Tibial artery (tissue), 4 donors: Measurements from ENCODE around the gene KAT5.
A peak's percentile ranks its signal among the peaks of the same experiment; 100 is the strongest.

Experiments used
- DNase-seq, 2 donors: peaks; one replicate each; pipeline ENCODE4 v3.0.0-alpha.2; 2019
- H3K27ac ChIP-seq, 2 donors: fragments of 200-600 bp; sonication (generic) in 1 of 2; 1 replicate in 1 of 2; 2 replicates in 1 of 2; pipeline ENCODE4 v1.5.1; 2018 to 2019; ENCODE audit warnings: mild to moderate bottlenecking in 1 of 2
- H3K27me3 ChIP-seq, 2 donors: fragments of 200-600 bp; sonication (generic) in 1 of 2; one replicate each; pipeline versions ENCODE4 v1.5.1 to v1.6.0; 2016 to 2019
- H3K36me3 ChIP-seq, 3 donors: fragments of 200-600 bp; sonication (generic) in 2 of 3; one replicate each; pipeline ENCODE4 v1.5.1; 2016 to 2019; ENCODE audit warnings: mild to moderate bottlenecking in 2 of 3
- H3K4me1 ChIP-seq, 4 donors: fragments of 200-600 bp; sonication (generic) in 2 of 4; 1 replicate in 3 of 4; 2 replicates in 1 of 4; pipeline ENCODE4 v1.5.1; 2016 to 2019
- H3K4me3 ChIP-seq, 2 donors: fragments of 200-600 bp; sonication (generic) in 1 of 2; 1 replicate in 1 of 2; 2 replicates in 1 of 2; pipeline ENCODE4 v1.5.1; 2018 to 2019; ENCODE audit warnings: mild to moderate bottlenecking in 2 of 2
- H3K9me3 ChIP-seq, 3 donors: fragments of 200-600 bp; sonication (generic) in 1 of 3; one replicate each; pipeline ENCODE4 v1.5.1; 2016 to 2019
- intact Hi-C: fragments of 100-400 bp; cut with DNase I; formaldehyde crosslinking; loops from one replicate; pipeline ENCODE4 v1.15.0; 2023; ENCODE audit warnings: low total_unique reads
- TF ChIP-seq, protein P1 (sequence below), 2 experiments: fragments of 200-600 bp in 1 of 2; fragments of 450-650 bp in 1 of 2; IDR thresholded peaks; one replicate each; pipeline ENCODE4 v1.5.1; 2017 to 2019; ENCODE audit warnings: antibody characterized with exemption in 2 of 2, mild to moderate bottlenecking in 1 of 2, moderate library complexity in 1 of 2

Gene KAT5

DNA sequence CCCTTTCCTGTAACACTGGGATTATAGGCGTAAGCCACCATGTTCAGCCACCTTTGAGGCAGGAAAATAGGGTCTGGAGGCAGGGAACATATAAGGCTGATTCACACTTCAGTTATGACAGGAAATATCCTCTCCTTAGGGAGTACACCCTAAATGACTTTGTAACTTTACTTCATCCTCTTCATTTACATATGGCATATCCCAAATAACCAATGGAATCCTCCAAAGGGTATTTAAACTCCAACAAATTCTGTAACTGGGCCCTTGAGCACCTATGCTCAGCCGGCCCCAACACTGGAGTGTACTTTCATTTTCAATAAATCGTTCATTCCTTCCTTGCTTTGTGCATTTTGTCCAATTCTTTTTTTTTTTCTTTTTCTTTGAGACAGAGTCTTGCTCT is 1.6 kb upstream of the KAT5 start:
- DNase-seq, result no peak
- intact Hi-C loops, result no loop called here
- Histone ChIP-seq H3K27ac (peak overlapping the region in 1 of 2 donors; percentile 97), H3K27me3 (no peaks in the 10 kb centered on the region), H3K36me3 (peaks cover 23 to 26% (median 24%) of the 10 kb centered on the region in 3 donors), H3K4me1 (peaks cover 0 to 22% (median 13%) of the 10 kb centered on the region in 4 donors), H3K9me3 (no peaks in the 10 kb centered on the region), H3K4me3 (no peak overlapping the region)
- TF ChIP-seq, protein P1, sequence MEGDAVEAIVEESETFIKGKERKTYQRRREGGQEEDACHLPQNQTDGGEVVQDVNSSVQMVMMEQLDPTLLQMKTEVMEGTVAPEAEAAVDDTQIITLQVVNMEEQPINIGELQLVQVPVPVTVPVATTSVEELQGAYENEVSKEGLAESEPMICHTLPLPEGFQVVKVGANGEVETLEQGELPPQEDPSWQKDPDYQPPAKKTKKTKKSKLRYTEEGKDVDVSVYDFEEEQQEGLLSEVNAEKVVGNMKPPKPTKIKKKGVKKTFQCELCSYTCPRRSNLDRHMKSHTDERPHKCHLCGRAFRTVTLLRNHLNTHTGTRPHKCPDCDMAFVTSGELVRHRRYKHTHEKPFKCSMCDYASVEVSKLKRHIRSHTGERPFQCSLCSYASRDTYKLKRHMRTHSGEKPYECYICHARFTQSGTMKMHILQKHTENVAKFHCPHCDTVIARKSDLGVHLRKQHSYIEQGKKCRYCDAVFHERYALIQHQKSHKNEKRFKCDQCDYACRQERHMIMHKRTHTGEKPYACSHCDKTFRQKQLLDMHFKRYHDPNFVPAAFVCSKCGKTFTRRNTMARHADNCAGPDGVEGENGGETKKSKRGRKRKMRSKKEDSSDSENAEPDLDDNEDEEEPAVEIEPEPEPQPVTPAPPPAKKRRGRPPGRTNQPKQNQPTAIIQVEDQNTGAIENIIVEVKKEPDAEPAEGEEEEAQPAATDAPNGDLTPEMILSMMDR (IDR thresholded peaks at IDR 0.05), result no peak

DNA sequence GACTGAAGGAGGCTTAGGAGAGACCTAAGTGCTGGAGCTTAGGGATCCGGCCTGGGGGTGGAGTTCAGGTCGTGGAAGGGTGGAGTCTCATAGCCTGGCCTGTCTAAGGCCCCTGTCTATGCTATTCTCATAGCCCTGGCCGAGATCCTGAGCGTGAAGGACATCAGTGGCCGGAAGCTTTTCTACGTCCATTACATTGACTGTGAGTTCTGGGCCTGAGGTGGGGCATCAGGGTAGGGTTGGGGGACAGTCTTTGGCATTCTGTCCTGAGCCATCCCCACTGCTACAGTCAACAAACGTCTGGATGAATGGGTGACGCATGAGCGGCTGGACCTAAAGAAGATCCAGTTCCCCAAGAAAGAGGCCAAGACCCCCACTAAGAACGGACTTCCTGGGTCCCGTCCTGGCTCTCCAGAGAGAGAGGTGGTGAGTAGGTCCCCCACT is 603 bp downstream of the KAT5 start:
- H3K27ac ChIP-seq, result peak overlapping the region; percentile 93 to 97
- peak overlapping the region; percentile 58 to 69 for H3K4me3 ChIP-seq
- no peaks in the 10 kb centered on the region for H3K9me3 ChIP-seq
- peaks cover 45 to 48% (median 46%) of the 10 kb centered on the region in 3 donors for H3K36me3 ChIP-seq
- no peaks in the 10 kb centered on the region for H3K27me3 ChIP-seq
- DNase-seq, result no peak
- intact Hi-C loops, result no loop called here
- TF ChIP-seq, protein P1 (IDR thresholded peaks at IDR 0.05), result no peak
- peaks cover 0 to 22% (median 16%) of the 10 kb centered on the region in 4 donors for H3K4me1 ChIP-seq

DNA sequence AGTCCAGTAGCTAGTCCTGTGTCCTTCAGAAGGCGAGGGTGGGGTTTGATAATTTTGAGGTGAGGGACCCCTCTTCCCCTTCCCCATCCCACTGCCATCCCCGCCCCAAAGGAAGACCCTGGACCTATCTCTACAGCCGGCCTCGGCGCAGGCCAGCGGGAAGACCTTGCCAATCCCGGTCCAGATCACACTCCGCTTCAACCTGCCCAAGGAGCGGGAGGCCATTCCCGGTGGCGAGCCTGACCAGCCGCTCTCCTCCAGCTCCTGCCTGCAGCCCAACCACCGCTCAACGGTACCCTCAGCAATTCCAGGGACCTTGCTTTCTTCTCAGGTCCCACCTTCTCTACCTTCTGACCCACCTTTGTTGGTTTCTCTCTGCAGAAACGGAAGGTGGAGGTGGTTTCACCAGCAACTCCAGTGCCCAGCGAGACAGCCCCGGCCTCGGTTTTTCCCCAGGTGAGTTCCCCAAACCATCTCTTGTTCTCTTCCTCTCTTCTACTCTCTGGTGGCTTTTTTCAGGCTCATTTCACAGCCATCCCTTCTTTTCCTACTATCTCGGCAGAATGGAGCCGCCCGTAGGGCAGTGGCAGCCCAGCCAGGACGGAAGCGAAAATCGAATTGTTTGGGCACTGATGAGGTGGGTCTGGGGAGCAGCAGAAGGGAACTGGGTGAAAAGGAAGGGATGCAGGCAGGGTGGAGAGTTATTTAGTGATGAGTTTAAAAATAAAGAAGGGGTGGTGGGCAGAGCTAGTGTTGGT is 1.3 kb downstream of the KAT5 start:
- Histone ChIP-seq H3K27ac (peak overlapping the region; percentile 93 to 97), H3K36me3 (peaks cover 53 to 55% (median 54%) of the 10 kb centered on the region in 3 donors)

DNA sequence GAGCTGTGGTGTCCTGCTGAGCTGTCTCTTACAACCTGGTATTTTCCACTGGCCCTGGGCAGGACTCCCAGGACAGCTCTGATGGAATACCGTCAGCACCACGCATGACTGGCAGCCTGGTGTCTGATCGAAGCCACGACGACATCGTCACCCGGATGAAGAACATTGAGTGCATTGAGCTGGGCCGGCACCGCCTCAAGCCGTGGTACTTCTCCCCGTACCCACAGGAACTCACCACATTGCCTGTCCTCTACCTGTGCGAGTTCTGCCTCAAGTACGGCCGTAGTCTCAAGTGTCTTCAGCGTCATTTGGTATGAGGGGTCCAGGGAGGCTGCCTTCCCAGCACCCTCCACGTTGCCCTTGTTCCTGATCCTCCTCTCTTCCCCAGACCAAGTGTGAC is 2.4 kb downstream of the KAT5 start:
- no peak overlapping the region for H3K4me3 ChIP-seq

More for the DNA sequence above, 1.3 kb downstream of the KAT5 start:
- intact Hi-C loops, result no loop called here
- TF ChIP-seq, protein P1 (IDR thresholded peaks at IDR 0.05), result no peak
- H3K4me3 ChIP-seq, result peak overlapping the region; percentile 58 to 69
- peaks cover 0 to 29% (median 17%) of the 10 kb centered on the region in 4 donors for H3K4me1 ChIP-seq
- no peaks in the 10 kb centered on the region for H3K27me3 ChIP-seq
- DNase-seq, result peak in 1 of 2 donors; percentile 61
- H3K9me3 ChIP-seq, result no peaks in the 10 kb centered on the region

DNA sequence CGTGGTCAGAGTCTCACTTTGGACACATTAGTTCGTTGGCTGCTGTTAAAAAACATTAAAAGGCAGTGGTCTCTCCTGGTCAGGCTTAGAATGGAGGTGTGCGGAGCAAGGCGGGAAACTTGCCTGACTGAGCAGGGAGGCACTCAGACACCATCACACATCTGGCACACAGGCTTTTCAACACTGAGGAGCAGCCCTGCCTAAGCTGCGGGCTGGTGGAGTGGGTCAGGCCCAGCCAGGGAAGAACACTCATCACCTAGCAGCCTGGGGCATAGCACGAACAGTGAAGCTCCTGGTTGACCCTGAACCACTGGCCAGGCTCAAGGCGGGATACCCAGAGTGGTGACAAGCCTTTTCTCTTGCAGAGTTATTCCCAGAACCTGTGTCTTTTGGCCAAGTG is 4.2 kb downstream of the KAT5 start:
- Histone ChIP-seq H3K9me3 (no peaks in the 10 kb centered on the region), H3K36me3 (peaks cover 64 to 67% (median 65%) of the 10 kb centered on the region in 3 donors), H3K27ac (no peak overlapping the region), H3K4me1 (peaks cover 0 to 47% (median 31%) of the 10 kb centered on the region in 4 donors), H3K4me3 (no peak overlapping the region), H3K27me3 (no peaks in the 10 kb centered on the region)
- TF ChIP-seq, protein P1 (IDR thresholded peaks at IDR 0.05), result no peak
- intact Hi-C loops, result loop anchor here (5.0 kb wide), 1 partner anchor 61 kb away; no protein-coding TSS in a partner anchor
- peak in 1 of 2 donors; percentile 53 for DNase-seq

More for the DNA sequence above, 2.4 kb downstream of the KAT5 start:
- TF ChIP-seq, protein P1 (IDR thresholded peaks at IDR 0.05), result no peak
- DNase-seq, result no peak
- peaks cover 0 to 39% (median 28%) of the 10 kb centered on the region in 4 donors for H3K4me1 ChIP-seq
- no peaks in the 10 kb centered on the region for H3K27me3 ChIP-seq
- H3K9me3 ChIP-seq, result no peaks in the 10 kb centered on the region
- H3K36me3 ChIP-seq, result peaks cover 63 to 66% (median 64%) of the 10 kb centered on the region in 3 donors
- H3K27ac ChIP-seq, result no peak overlapping the region
- intact Hi-C loops, result loop anchor here (2.0 kb wide), 1 partner anchor 104 kb away; no protein-coding TSS in a partner anchor
